SK-N-SH (cell line): ENCODE results near the gene P2RX3.

Experiments
- CTCF ChIP-seq: fragments of 200-600 bp; sonication (generic); IDR thresholded peaks from 2 replicates; pipeline ENCODE4 v1.6.1; 2017; ENCODE audit warnings: antibody characterized with exemption, mild to moderate bottlenecking, moderate library complexity
- GABPA ChIP-seq: IDR thresholded peaks from 2 replicates; pipeline ENCODE4 v1.4.0; 2012; ENCODE audit warnings: low read depth, mild to moderate bottlenecking
- MXI1 ChIP-seq: IDR thresholded peaks from 2 replicates; pipeline ENCODE4 v1.6.1; 2012; ENCODE audit warnings: mild to moderate bottlenecking, low read depth, low read length, improper control_type of control experiment
- RAD21 ChIP-seq: IDR thresholded peaks from 2 replicates; pipeline ENCODE4 v1.6.1; 2012; ENCODE audit warnings: mild to moderate bottlenecking, low read length
- USF2 ChIP-seq: fragments of 150-350 bp; IDR thresholded peaks from 2 replicates; pipeline ENCODE4 v1.6.1; 2017; ENCODE audit warnings: antibody characterized with exemption, low read length, low read depth, borderline replicate concordance

GRCh38 chr11:57305523-57305922 is 32.6 kb upstream of the P2RX3 start:
- TF ChIP-seq CTCF (no peak), GABPA (no peak), USF2 (no peak), RAD21 (no peak), MXI1 (no peak)
